K562 (cell line): Measurements from ENCODE around the gene TMEM270. TPM values are rescaled to one million over a fixed set of nuclear protein-coding genes. Genes with fewer than 3 reads are reported as not detected.

Experiments
- DNMT1 ChIP-seq: fragments of 450-650 bp; IDR thresholded peaks from 2 replicates; pipeline ENCODE4 v1.6.1; 2016; ENCODE audit warnings: antibody characterized with exemption, mild to moderate bottlenecking
- EHMT2 ChIP-seq: fragments of 450-650 bp; IDR thresholded peaks from 2 replicates; pipeline ENCODE4 v1.6.1; 2018; ENCODE audit warnings: antibody characterized with exemption
- GABPB1 ChIP-seq: sonication (generic); formaldehyde crosslinking; IDR thresholded peaks from 2 replicates; pipeline ENCODE4 v1.8.0; 2022; ENCODE audit warnings: mild to moderate bottlenecking, missing genetic modification reagents
- HDAC2 ChIP-seq: fragments of 450-650 bp; IDR thresholded peaks from 2 replicates; pipeline ENCODE4 v1.6.1; 2016; ENCODE audit warnings: mild to moderate bottlenecking
- ILK ChIP-seq: fragments of 450-650 bp; IDR thresholded peaks from 2 replicates; pipeline ENCODE4 v1.6.1; 2016; ENCODE audit warnings: missing genetic modification characterization, low read depth, mild to moderate bottlenecking, missing compliant biosample characterization, moderate library complexity, borderline replicate concordance
- MAZ ChIP-seq, 2 experiments: fragments of 450-650 bp in 1 of 2; sonication (generic) in 1 of 2; formaldehyde crosslinking; IDR thresholded peaks in 1 of 2; conservative IDR thresholded peaks in 1 of 2; 2 replicates each; pipeline versions ENCODE4 v1.4.0 to v1.5.0; 2020; ENCODE audit warnings: mild to moderate bottlenecking in 1 of 2, missing genetic modification reagents in 1 of 2
- MBD2 ChIP-seq: sonication (generic); IDR thresholded peaks from 2 replicates; pipeline ENCODE4 v1.6.1; 2016; ENCODE audit warnings: low read depth, borderline replicate concordance
- RBM22 ChIP-seq: fragments of 200-400 bp; formaldehyde crosslinking; IDR thresholded peaks from 2 replicates; pipeline ENCODE4 v1.6.1; 2018; ENCODE audit warnings: low read length, low read depth; ENCODE audit not compliant: poor library complexity, severe bottlenecking
- SRF ChIP-seq, 2 experiments: fragments of 250-450, 450-650 bp in 1 of 2; sonication (Bioruptor Pico) in 1 of 2; sonication (generic) in 1 of 2; formaldehyde crosslinking; IDR thresholded peaks; 2 replicates each; pipeline versions ENCODE4 v1.5.0 to v1.5.1; 2020 to 2022; ENCODE audit warnings: mild to moderate bottlenecking in 1 of 2, missing genetic modification reagents in 1 of 2
- ZFP36 ChIP-seq: fragments of 150-350 bp; IDR thresholded peaks from 2 replicates; pipeline ENCODE4 v1.6.1; 2018; ENCODE audit warnings: low read length, low read depth; ENCODE audit not compliant: partially characterized antibody
- ZNF232 ChIP-seq: sonication (generic); formaldehyde crosslinking; IDR thresholded peaks from 2 replicates; pipeline ENCODE4 v1.8.0; 2022; ENCODE audit warnings: mild to moderate bottlenecking, missing genetic modification reagents
- ZNF316 ChIP-seq: fragments of 450-650 bp; IDR thresholded peaks from 2 replicates; pipeline ENCODE4 v1.6.1; 2016
- ZNF79 ChIP-seq: fragments of 250-450 bp; sonication (Bioruptor Pico); IDR thresholded peaks from 2 replicates; pipeline ENCODE4 v1.4.0; 2020; ENCODE audit warnings: low read depth, mild to moderate bottlenecking, moderate library complexity
- polyA plus RNA-seq, 8 experiments: library from polyadenylated mRNA; depleted of rRNA in 4 of 8; stranded (reverse) in 5 of 8; unstranded in 3 of 8; fragments of >200 nt; fragmentation: Nextera tagmentation in 2 of 8; fragmentation: Illumina TruSeq in 1 of 8; extraction: Ambion mirVana in 2 of 8; extraction: Trizol in 1 of 8; gene quantifications; 2 replicates each; pipeline versions ENCODE4 v1.2.1 to v1.2.3, GENCODE V29; 2011 to 2014; ENCODE audit warnings: inconsistent platforms in 1 of 8, missing spikeins in 1 of 8
- total RNA-seq, 7 experiments: library from RNA; depleted of rRNA in 6 of 7; stranded (reverse); fragments of >200 nt in 6 of 7; fragmentation: Illumina TruSeq in 2 of 7; extraction: Trizol in 2 of 7; gene quantifications; 2 replicates each; pipeline versions ENCODE4 v1.2.1 to v1.2.3, GENCODE V29; 2011 to 2021; ENCODE audit warnings: low replicate concordance in 1 of 7
- TF ChIP-seq, protein P1 (sequence below): IDR thresholded peaks from 2 replicates; pipeline ENCODE4 v1.6.1; 2016; ENCODE audit warnings: missing genetic modification characterization, missing compliant biosample characterization
- TF ChIP-seq, protein P2 (sequence below), 2 experiments: IDR thresholded peaks in 1 of 2; conservative IDR thresholded peaks in 1 of 2; 2 replicates each; pipeline ENCODE4 v1.6.1; 2016; ENCODE audit warnings: low read depth in 2 of 2, mild to moderate bottlenecking in 1 of 2, missing compliant biosample characterization in 1 of 2, missing genetic modification characterization in 1 of 2, moderate library complexity in 1 of 2
- TF ChIP-seq, protein P3 (sequence below): fragments of 450-650 bp; IDR thresholded peaks from 2 replicates; pipeline ENCODE4 v1.6.1; 2016; ENCODE audit warnings: antibody characterized with exemption
- TF ChIP-seq, protein P4 (sequence below): fragments of 250-450 bp; sonication (Bioruptor Pico); IDR thresholded peaks from 2 replicates; pipeline ENCODE4 v1.5.0; 2020; ENCODE audit warnings: mild to moderate bottlenecking
- TF ChIP-seq, protein P5 (sequence below): fragments of 450-650 bp; IDR thresholded peaks from 2 replicates; pipeline ENCODE4 v1.6.1; 2014; ENCODE audit warnings: low read depth, mild to moderate bottlenecking, moderate library complexity, borderline replicate concordance

Gene TMEM270
- total and polyA plus RNA-seq, 9 of the 15 experiments (the other 6 are each of a cell fraction or from before 2014, with no cell fraction given): not detected

DNA sequence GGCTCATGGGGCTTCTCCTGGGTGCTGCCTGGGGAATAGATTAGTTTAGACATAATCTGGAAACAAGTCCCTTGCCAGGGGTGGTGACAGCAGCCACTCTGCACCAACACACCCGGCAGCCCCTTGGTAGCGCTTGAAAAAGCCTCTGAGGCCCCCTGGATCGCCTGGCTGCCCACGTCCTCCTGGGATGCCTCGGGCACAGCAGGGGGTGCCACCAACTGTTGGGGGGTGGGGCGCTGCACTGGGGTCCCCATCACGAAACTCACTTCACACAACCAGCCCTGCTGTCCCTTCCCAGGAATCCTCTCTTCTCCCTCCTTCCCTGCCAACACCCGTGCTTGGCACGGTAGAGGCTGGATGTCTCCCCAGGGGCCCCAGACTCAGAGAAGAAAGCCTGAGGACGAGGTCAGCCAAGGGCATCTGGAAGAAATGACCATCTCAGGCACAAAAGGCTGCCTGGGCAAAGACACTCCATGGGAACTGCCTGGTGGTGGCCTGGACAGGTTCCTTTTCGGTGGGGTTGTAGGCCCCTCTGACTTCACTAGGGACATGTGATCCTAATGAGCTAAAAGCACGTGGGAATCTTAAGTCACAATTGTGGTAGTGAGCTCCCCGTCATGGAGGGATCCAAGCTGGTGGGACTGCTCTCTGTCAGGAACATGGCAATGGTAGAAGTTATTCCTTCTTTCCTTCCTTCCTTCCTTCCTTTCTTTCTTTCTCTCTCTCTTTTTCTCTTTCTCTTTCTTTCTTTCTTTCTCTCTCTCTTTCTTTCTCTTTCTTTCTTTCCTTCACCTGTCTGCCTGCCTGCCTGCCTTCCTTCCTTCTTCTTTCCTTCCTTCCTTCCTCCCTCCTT is 11.3 kb downstream of the TMEM270 start (continued):
- no peak for TF ChIP-seq ZNF316
- TF ChIP-seq ZFP36: peak; percentile 63
- no peak for TF ChIP-seq HDAC2
- no peak for TF ChIP-seq MAZ (CRISPR knock-in tag; conservative IDR thresholded peaks at IDR 0.05 in 1 of 2, IDR thresholded peaks at IDR 0.05 in 1 of 2)
- TF ChIP-seq RBM22: no peak
- TF ChIP-seq, protein P1, sequence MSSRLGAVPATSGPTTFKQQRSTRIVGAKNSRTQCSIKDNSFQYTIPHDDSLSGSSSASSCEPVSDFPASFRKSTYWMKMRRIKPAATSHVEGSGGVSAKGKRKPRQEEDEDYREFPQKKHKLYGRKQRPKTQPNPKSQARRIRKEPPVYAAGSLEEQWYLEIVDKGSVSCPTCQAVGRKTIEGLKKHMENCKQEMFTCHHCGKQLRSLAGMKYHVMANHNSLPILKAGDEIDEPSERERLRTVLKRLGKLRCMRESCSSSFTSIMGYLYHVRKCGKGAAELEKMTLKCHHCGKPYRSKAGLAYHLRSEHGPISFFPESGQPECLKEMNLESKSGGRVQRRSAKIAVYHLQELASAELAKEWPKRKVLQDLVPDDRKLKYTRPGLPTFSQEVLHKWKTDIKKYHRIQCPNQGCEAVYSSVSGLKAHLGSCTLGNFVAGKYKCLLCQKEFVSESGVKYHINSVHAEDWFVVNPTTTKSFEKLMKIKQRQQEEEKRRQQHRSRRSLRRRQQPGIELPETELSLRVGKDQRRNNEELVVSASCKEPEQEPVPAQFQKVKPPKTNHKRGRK (tag): peak; percentile 93
- TF ChIP-seq, protein P2, sequence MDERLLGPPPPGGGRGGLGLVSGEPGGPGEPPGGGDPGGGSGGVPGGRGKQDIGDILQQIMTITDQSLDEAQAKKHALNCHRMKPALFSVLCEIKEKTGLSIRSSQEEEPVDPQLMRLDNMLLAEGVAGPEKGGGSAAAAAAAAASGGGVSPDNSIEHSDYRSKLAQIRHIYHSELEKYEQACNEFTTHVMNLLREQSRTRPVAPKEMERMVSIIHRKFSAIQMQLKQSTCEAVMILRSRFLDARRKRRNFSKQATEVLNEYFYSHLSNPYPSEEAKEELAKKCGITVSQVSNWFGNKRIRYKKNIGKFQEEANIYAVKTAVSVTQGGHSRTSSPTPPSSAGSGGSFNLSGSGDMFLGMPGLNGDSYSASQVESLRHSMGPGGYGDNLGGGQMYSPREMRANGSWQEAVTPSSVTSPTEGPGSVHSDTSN (CRISPR knock-in tag; IDR thresholded peaks at IDR 0.05; ENCODE audit: low read depth): no peak
- TF ChIP-seq, protein P2 (tag; conservative IDR thresholded peaks at IDR 0.05; ENCODE audit: low read depth): no peak
- TF ChIP-seq, protein P3, sequence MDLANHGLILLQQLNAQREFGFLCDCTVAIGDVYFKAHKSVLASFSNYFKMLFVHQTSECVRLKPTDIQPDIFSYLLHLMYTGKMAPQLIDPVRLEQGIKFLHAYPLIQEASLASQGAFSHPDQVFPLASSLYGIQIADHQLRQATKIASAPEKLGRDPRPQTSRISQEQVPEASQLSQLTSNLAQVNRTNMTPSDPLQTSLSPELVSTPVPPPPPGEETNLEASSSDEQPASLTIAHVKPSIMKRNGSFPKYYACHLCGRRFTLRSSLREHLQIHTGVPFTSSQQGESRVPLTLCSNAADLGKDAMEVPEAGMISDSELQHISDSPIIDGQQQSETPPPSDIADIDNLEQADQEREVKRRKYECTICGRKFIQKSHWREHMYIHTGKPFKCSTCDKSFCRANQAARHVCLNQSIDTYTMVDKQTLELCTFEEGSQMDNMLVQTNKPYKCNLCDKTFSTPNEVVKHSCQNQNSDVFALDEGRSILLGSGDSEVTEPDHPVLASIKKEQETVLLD: 0 out of 2 replicates have a peak, but pooled peaks have one; percentile 25
- no peak for TF ChIP-seq EHMT2
- TF ChIP-seq ZNF232: no peak
- TF ChIP-seq ILK (tag): no peak
- TF ChIP-seq DNMT1: no peak
- TF ChIP-seq, protein P4, sequence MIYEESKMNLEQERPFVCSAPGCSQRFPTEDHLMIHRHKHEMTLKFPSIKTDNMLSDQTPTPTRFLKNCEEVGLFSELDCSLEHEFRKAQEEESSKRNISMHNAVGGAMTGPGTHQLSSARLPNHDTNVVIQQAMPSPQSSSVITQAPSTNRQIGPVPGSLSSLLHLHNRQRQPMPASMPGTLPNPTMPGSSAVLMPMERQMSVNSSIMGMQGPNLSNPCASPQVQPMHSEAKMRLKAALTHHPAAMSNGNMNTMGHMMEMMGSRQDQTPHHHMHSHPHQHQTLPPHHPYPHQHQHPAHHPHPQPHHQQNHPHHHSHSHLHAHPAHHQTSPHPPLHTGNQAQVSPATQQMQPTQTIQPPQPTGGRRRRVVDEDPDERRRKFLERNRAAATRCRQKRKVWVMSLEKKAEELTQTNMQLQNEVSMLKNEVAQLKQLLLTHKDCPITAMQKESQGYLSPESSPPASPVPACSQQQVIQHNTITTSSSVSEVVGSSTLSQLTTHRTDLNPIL: no peak
- no peak for TF ChIP-seq MBD2
- TF ChIP-seq, protein P5, sequence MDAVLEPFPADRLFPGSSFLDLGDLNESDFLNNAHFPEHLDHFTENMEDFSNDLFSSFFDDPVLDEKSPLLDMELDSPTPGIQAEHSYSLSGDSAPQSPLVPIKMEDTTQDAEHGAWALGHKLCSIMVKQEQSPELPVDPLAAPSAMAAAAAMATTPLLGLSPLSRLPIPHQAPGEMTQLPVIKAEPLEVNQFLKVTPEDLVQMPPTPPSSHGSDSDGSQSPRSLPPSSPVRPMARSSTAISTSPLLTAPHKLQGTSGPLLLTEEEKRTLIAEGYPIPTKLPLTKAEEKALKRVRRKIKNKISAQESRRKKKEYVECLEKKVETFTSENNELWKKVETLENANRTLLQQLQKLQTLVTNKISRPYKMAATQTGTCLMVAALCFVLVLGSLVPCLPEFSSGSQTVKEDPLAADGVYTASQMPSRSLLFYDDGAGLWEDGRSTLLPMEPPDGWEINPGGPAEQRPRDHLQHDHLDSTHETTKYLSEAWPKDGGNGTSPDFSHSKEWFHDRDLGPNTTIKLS: no peak
- TF ChIP-seq SRF (CRISPR knock-in tag; IDR thresholded peaks at IDR 0.05): no peak
- TF ChIP-seq ZNF79: no peak
- no peak for TF ChIP-seq GABPB1 (CRISPR knock-in tag)
